ENCODE measurements around the gene PRRT1B.

DNA sequence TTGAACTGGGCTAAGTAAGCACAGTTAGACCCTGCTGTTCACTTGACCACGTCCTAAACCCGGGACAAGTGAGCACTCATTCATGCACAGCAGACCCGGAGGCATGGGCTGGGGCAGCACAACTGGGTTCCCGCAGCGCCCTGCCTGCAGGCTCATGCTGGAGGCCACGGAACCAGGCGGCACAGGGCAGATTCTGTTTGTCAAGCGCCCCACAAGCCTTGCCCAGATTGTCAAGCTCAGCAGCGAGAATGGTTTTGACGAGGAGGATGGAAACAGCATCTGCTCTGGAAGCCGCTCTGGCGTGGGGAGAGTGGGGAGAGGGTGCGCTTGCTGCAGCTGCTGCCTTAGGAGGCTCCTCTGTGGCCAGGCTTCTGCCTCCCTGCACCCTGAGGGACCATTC is 32.7 kb downstream of the PRRT1B start:
- TF ChIP-seq, protein P1, sequence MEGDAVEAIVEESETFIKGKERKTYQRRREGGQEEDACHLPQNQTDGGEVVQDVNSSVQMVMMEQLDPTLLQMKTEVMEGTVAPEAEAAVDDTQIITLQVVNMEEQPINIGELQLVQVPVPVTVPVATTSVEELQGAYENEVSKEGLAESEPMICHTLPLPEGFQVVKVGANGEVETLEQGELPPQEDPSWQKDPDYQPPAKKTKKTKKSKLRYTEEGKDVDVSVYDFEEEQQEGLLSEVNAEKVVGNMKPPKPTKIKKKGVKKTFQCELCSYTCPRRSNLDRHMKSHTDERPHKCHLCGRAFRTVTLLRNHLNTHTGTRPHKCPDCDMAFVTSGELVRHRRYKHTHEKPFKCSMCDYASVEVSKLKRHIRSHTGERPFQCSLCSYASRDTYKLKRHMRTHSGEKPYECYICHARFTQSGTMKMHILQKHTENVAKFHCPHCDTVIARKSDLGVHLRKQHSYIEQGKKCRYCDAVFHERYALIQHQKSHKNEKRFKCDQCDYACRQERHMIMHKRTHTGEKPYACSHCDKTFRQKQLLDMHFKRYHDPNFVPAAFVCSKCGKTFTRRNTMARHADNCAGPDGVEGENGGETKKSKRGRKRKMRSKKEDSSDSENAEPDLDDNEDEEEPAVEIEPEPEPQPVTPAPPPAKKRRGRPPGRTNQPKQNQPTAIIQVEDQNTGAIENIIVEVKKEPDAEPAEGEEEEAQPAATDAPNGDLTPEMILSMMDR (IDR thresholded peaks at IDR 0.05), result no peak
- TF ChIP-seq EP300 (IDR thresholded peaks at IDR 0.05), result no peak

All from gastroesophageal sphincter (tissue), 3 donors.